ENCODE data around the gene PALD1.

The PALD1 gene

DNA sequence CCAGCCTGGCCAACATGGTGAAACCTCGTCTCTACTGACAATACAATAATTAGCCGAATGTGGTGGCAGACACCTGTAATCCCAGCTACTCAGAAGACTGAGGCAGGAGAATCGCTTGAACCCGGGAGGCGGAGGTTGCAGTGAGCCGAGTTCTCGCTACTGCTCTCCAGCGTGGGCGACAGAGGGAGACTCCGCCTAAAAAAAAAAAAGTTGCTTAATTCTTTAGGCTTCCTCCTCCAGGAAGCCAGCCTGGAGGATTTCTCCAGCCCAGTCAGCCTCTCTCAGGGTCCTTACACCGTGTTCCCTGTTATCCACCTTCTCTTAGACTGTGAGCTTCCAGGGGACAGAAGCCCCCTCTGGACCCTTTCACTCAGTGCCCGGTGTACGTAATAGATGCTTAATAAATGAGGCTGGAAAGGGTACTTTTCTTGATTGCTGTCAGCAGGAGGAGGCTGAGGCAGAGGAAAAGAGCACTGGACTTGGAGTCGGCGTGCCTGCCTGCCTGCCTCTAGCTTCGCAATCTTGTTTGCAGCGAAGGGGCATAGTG lies 20.7 kb upstream of the PALD1 start:
- DNase-seq (ENCODE audit: low read depth) = no peak

DNA sequence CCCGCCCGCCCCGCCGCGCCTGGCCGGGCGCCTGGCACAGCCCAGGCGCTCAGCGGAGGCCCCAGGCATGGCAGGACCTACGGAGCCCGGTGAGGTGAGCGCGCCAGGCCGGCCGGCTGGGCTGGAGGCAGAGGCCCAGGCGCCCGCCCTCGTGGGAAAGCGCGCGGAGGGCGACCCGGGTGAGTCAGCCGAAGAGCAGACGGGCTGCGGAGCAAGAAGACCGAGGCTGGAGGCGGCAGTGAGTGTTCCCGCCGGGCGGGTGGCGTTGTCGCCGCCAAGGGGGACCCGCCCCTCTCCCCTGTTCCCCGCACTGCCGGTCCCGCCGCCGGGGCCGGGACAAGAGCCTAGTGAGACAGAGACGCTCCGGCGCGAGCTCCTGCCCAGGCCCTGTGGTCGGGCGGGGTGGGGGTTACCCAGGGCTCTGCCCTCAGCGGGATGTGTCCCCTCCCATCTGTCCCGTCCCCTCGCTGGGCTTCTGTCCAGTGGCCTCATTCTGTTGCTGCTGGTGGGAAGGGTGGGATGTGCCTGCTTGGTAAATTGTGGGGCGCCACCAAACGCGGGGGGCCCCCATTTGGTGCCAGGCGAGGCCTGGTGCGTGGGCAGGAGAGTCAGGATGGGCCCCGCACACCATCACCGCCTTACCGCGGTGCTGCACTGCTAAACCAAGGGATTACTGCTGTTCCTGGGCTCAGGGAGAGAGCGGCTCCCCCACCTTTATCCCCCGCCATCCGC lies 20.1 kb upstream of the PALD1 start:
- no peak for DNase-seq (ENCODE audit: low read depth)

DNA sequence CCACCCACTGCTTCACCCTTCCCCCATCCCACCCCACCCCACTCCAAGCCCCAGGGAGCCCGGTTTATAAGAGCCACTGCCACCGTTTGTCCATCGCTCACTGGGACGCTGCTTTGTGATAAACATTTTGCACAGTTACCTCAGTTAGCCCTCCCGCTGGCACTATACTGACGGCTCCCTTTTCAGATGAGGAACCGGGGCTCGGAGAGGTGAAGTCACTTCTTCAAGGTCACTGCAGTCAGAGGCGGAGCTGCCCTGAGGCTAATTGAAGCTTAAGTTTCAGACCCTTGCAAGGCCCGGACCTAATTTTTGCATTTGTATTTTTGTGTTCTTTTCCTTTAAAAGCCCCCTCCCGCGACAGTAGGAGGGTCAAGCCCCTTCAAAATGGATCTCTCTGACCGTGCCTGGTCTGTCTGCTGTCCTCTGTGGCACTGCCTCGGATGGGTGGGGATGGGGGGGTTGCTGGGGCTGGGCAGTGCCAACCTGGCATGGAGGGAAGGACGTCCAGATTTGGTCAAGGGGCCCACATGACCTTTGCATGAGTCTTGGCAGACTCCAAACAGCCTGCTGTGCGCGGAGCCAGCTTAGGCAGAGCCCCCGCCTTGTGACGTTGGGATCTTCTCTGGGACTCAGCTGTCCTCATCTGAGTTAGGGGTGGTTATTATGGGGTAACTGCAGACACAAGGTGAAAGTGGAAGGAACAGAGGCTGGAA lies 19.4 kb upstream of the PALD1 start:
- DNase-seq (ENCODE audit: low read depth) = no peak

DNA sequence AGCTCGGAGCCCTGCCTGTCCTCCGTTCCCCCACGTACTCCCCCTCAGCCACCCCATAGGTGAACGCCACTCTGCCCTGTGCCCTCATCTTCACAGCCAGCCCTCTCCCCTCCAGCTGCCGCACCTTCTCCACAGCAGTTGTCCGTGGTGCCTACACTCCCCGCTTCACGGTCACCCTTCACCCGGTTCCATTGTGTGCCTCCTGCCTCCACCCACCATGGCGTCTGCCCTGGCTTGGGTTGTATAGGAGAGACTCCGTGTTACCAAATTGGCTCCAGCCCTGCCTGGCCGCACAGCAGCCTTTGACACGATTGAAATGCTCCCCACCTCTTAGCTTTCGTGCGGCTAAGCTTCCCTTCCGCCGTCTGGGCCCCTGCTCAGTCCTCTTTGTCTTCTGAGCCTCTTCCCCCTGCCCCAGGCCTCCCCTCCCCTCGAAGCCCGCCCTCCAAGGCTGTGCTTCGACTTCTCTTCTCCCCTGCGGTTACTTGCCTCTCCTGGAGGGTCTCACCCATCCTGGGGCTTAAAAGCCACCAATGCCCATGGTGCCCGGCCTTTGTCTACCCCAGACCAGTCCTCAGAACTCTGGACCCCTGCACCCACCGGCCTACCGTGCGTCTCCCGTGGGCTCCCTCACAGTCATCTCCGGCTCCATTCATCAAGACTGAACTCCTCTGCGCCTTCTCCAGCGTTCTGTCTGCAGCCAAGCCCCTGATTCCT lies 18.6 kb upstream of the PALD1 start:
- DNase-seq (ENCODE audit: low read depth) = no peak

DNA sequence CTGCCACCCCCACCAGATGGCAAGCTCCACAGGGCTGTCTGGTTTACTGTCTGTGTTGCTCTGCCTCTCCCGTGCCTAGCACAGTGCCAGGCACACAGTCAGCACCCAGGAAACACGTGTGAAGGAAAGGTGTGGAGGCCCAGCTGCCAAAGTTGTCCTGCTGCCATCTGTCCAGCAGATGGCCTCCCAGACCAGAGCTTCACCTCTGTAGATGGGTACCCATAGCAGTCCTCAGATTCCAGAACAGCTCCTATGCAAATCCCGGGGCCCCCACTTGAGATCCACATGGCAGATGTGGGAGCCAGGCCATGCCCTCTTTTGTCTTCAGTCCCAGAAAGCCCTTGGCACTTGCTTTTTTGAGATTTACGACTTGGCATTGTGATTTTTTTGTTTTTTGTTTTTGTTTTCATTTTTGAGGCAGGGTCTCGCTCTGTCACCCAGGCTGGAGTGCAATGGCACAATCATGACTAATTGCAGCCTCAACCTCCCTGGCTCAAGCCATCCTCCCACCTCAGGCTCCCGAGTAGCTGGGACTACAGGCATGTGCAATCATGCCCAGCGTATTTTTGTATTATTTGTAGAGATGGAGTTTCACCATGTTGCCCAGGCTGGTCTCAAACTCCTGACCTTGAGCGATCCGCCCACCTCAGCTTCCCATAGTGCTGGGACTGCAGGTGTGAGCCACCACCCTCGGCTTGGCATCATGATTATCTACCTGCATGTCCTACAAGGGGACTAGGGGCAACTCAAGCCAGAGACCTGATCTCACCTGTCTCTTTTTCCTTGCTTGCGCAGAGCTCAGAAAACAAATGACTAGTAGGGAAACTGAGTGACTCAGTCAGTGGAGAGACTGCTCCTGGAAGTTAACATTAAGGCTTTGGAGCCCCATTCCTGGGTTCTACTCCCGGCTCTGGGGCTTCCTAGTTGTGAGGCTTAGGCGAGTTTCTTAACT lies 16.9 kb upstream of the PALD1 start:
- no peak for DNase-seq (ENCODE audit: low read depth)

DNA sequence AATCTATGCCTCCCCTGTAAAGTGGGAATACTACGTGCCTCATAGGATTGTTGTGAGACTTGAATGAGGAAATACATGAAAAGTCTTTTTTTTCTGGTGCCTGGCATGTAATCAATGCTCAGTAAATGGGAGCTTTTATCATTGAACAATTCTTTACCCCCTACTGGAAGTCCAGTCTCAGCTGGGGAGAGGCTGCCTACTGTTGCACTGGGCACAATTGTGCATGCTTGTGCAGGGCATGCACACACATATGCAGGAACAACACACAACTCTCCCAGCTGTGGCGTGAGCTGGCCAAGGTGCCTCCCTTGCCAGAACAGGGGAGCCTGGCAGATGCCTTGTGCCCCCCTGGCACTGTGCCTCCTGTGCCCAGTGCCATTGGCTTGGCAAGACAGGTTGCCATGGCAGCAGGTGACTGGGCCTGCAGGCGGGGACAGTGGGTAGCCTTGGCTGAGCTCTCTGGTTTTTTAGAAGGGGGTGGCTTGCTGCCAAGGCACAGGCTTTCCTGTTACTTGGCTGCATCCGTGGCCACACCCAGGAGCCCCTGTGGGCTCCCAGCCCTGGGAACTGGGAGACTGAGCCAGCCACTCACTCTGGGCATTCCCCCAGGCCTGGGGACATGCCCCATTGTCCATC lies 16.1 kb upstream of the PALD1 start:
- DNase-seq (ENCODE audit: low read depth) = no peak

DNA sequence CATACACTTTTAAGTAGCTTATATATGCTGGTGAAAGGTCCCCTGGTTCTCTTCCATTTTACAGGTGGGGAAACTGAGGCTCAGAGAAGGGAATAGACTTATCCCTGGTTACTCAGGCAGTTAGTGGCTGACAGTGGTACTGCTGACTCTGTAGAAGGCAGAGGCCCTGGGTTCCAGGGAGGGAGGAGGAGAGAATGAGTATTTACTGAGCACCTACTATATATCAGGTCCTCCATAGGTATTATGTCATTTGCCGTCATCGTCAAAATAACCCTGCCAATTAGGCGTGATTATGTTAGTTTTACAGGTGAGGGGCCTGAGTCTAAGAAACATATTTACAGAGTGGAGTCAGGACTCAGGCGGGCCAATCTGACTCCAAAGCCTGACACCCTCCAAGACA lies 13.3 kb upstream of the PALD1 start:
- DNase-seq (ENCODE audit: low read depth) = no peak

DNA sequence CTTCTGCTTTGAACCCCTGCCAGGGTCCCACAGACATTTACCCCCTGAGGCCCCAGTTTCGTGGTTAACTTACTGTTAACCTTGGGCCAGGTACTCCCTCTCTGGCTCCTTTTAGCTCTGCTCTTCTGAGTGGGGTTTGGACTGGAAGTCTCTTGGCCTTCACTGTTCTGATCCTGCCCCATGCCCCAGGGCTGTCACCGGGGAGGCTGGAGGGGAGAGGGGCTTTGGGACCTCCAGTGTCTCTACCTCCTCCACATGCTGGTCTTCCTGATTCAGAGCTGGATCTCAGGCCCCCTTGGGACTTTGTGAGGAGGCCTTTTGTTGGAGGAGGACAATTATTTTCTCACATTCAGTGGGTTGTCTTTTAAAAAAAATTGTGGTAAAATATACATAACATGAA lies 12.7 kb upstream of the PALD1 start:
- DNase-seq (ENCODE audit: low read depth) = no peak

DNA sequence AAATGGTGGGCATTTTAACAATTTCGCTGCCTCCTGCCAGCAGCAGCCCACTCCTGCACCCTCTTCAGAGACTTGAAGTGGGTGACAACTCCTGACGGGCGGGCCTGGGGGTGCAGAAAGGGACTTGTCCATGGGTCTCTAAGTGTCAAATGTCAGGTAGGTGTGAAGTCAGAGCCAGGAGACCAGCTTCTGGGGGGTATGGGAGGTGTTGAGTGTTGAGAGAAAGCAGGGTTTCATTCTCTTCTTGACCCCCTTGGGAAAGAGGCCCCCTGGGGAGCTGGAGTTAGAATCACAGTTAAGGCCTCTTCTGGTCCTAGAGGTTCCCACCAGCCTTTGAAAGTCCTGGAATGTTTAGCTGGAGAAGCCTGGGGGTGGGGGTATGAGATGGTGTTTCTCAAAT lies 11.6 kb upstream of the PALD1 start:
- no peak for DNase-seq (ENCODE audit: low read depth)

DNA sequence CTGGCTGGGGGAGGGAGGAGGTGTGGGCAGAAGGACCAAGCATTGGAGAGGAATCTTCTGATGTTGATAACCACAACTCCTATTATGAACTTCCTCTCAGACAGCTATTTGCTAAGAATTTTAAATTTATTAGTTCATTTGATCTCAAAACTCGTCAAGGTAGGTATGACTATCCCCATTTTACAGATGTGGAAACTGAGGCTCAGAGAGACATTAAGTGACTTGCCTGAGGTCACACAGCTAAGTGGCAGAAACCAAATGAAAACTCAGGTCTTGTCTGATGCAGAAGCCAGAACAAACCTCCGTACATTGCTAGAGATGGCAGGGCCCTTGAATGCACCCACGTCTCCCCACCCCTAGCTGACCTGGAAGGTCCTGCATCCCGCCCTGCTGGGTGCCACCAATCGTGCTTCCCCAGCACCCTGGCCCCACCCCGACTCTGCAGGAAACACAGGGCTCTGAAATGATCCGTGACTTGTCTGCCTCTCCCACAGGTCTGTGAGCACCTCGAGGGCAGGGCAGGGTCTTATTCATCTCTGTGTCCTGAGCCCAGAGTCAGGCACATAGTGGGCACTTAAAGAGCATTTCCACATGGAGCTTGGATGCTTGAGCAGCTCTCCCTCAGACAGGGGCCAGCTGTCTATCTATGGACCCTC lies 5.6 kb upstream of the PALD1 start:
- DNase-seq (ENCODE audit: low read depth) = no peak

DNA sequence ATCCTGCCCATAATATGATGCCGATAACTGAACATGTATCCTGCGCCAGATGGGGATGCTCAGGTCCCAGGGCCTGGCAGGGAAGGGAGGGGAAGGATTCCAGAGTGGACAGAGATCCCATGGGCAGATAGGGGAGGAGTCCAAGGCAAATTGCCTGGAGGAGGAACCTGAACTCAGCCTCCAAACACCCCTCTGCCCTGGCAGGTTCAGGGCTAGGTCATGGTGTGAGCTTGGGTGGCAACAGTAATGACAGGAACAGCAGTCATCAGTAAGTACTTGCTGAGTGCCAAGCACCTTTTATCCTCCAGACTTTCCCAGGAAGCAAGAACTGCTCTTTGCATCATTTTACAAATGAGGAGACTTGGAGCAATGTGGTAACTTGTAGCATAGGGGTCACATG lies 3.8 kb upstream of the PALD1 start:
- no peak for DNase-seq (ENCODE audit: low read depth)

DNA sequence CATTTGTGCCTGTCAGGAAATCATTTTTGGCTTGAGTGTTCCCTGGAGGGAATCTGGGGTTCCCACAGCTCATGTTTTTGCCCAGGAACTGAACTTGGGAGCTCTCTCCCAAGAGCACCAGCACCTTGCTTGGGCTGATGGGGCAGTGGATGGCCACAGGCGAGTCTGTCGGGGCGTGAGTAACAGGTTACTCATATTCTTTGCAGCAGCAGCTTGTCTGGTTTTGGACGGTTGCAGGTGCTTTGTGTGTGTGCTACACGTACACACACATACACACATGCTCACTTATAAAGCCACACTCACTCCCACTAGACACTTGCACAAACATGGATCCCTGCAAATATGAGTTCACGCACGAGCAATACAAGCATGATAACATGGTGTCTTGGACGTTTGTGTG lies 2.9 kb upstream of the PALD1 start:
- no peak for DNase-seq (ENCODE audit: low read depth)

DNA sequence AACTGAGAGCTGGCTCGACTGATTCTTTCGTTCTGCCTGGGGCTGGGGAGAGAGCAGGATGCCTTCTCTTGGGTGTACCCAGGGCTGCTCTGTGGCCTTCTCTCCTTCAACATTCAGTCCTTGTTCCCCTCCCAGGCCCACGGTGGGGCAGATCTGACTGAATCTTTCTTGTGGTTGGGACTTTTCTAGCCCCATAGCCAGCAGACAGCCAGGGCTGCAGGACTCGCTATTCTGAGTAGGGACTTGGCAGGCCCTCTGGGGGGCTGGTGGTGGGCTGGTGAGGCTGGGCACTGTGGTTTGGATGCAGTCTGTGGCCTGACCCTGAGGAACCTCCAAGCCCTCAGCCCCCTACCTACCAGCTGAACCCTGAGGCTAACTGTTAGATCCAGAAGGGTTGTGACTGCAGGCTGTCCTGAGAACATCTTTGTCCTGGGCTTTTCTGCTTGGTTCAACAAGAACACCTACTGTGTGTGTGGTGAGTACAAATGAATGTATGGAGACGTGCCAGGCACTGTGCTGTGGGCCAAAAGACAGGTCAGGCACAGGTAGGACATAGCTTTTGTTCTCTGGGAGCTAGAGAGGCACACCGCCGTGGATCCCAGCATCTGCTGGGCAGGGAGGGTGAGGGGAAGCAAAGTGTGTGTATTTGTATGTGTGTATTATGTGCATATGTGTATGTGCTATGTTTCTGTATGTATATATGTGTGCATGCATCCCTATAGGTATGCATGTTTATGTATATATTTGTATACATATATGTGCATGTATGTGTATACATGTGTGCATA lies 2.1 kb upstream of the PALD1 start:
- DNase-seq (ENCODE audit: low read depth) = no peak

DNA sequence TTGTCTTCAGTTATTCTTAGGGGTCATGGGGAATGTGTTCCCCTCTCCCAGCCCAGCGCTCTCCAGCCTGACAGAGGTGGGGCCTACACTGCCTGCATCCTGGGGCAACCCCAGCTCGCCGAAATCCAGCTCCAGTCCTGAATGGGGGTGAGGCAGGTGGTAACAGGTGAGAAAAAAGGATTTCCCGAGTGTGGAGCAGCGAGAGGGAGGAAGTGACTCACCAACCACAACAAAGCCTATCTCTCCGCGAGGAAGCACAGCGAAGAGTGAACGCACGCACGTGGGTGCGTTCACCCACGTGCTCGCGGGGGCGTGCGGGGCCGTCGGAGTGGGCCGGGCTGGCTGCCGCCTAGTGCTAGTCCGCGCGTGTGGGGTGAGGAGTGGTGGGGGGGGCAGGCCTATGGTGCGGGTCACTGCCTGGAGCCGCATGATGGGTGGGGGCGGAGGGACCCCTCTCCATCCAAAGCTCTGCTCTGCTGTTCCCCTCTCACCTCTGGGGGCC lies 855 bp upstream of the PALD1 start:
- no peak for DNase-seq (ENCODE audit: low read depth)

DNA sequence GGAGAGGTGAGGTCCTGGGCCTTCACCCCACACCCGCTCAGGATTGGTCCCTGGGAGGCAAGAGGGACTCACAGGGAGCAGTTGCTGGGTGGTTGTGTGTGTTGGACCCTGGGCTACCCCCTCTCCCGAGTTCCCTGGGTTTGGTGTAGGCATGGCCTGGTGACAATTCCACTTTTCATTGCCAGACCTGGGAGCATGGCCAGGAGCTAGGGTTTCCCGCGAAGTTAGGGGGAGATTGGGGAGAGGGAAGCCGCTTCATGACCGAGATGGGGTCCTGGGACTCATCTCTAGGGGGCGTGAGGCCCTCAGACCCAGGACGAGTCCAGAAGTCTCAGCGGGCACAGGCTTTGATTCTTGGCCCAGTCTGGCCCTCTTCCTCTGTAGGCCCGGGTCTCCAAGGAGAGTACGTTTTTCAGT lies 606 bp downstream of the PALD1 start:
- no peak for DNase-seq (ENCODE audit: low read depth)

DNA sequence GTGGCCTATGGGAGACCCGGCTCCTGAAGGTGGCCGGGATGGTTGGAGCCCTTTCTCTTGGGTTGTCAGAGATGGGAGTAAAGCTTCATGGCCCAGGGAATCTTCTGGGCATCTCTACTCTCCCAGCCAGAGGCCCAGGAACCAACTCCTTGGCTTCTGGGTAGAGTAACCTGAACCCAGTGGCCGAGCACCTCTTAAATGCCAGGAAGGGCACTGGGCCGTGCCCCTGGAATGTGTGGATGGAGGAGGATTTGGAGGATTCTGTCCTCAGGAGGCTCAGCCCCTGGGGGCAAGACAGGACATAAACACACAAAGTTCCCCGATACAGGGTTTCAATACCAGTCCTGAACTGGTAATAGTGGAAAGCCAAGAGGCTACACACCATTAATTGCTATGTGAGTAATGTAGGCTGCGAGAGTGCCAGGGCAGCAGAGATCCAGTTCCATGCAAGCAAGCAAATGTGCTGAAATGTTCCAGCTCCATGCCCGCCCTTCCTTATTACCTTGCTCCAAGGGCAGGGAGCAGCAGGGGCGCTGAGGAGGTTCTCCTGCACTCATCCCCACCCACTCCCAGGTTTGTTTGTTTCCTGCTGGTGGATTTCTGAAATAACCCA lies 1.2 kb downstream of the PALD1 start:
- no peak for DNase-seq (ENCODE audit: low read depth)

DNA sequence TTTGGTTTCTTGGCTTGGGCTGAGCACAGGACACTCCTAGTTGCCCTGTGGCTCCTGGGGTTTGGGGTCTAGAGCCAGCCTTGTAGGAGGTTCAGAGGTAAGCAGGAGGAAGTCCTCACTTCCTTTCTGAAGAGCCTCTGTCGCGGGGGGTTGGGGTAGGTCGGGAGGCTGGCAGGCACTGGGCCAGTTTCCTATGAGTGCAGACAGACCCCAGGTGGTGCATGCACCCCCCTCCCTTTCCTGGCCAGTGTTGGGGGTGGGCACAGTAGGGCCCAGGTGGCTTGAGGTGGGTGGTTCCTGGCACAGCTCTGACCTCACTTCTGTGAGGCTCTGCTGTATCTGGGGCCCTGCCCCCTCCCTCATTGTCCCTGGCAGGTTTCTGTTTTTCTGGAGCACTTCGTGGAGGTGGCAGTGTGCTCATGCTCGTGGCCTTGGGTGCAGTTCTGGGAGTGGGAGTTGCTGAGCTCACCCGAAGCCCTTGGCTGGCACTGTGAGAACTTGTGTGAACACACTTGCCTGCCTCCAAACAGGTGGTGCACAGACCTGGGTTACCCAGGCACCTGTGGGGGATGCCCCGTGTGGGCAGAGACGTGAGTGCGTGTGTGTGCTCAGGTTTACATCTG lies 1.8 kb downstream of the PALD1 start:
- DNase-seq (ENCODE audit: low read depth) = no peak

DNA sequence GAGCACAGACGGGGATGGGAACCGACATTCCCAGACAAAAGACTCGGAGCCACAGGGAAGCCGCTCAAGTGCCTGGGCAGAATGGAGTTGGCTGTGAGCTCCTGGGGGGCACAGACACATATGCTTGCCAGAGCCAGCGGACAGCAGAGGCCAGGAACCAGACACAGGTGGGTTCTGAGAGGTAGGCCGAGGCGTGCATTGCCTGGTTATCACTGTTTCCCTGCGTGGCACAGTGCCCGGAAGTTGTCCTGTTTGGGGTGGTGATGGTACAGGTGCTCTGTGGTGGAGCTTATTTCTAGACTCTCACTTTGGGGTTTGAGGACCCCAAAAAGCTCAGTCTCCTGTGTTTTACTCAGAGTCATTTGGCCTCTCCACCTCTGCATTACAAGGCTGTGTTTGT lies 2.5 kb downstream of the PALD1 start:
- no peak for DNase-seq (ENCODE audit: low read depth)
